ENCODE measurements around the gene MPHOSPH8.
"Not testable (repeated sequence)": the region's sequence is repeated elsewhere in the genome, so short reads cannot be mapped to it uniquely, and the experiment has no call there.

MPHOSPH8 gene

DNA sequence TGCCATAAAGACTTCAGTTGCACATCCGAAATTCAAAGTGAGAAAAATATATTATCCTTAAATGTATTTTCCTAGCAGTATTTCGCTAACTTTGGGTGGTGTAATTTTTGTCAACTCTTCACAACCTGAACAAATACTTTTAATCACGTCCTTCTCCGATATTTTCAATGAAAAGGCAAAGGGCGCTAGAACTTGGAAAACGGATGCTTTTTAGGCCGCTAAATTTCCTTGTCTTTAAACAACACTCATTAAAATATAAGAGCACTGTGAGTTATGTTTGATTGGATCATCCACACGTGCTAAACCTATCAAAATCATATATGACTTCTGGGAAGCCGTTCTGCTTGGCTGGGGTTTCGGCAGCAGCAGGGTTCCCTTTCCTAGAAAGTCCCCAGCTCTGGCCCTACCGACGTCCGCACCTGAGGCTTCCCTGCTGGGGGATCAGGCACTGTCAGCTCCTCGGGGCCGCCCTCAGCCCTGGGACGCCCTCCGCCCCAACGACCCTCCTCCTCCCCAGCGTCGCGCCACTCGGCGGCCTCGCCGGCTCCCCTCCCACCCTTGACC, 462 bp upstream of the MPHOSPH8 start:
- no peak for DNase-seq

DNA sequence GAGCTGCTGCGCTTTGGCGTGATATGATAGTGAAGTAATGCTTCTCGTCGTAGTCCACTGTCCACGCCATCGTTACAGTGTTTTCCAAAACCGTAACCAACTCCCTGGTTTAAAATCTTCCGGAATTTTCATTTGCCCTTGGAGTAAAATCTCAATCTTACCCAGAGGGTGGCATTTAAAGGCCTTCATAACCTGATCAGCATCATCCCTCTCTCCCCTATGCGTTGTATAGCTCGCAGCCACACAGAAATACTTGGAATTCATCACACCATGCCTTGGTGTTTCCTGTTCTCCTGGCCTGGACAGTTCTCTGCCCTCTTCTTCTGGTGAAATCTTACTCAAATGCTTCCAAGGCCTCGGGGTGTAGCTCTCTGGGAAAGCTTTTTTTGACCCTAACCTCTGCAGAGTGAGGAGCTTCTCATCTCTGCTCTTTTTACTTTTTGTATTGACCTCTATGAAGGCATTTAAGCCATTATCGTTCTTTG, 839 bp downstream of the MPHOSPH8 start:
- DNase-seq: no peak

DNA sequence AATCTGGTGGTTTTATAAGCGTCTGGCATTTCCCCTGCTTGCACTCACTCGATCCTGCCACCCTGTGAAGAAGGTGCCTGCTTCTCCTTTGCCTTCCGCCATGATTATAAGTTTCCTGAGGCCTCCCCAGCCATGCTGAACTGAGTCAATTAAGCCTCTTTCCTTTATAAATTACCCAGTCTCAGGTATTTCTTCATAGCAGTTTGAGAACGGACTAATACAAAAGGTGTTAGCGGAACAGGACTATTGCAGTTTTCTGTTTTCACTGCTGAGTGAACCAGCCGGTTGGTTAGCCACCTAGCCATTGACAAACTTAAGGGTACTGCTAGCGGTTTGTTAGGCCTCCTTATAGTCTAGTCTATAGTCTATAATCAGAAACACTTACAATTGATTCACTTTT, 2.5 kb downstream of the MPHOSPH8 start:
- not testable (repeated sequence) for DNase-seq

DNA sequence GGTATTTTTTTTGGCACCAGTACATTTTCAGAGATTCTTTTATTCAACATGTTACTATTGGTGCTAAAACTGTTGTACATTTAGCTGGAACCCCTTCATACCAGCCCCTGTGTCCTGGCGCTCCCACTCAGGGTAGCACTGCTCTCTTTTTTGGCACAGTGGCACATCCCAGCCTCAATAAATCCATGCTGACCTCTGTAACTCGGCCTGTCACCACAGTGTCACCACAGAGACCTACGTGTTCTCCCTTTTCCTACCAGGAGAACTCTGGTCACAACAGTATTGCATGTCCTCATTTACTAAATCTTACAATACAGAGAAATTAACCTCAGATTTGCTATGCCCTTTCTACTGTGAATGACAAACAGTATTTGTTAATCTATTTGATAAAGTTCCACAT, 10.2 kb downstream of the MPHOSPH8 start:
- no peak for DNase-seq

DNA sequence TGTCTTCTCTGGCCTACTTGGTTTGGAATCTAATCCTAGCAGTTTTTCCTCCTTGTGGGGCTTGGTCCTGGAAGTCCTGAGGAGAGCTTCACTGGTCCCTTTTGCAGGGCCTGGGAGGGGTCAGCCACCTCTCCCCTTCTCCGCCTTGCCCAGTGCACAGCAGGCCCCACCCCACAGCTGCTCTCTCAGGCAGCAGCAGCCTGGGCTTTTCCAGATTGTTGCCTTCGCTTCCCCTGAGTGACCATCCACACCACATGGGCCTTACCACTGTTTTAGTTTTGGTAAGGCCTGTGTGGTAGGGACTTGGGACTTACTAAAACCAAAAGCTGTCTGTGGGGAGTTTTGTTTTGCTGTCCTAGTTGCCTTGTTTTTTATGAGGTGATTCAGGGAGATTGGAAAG, 11.5 kb downstream of the MPHOSPH8 start:
- no peak for DNase-seq

DNA sequence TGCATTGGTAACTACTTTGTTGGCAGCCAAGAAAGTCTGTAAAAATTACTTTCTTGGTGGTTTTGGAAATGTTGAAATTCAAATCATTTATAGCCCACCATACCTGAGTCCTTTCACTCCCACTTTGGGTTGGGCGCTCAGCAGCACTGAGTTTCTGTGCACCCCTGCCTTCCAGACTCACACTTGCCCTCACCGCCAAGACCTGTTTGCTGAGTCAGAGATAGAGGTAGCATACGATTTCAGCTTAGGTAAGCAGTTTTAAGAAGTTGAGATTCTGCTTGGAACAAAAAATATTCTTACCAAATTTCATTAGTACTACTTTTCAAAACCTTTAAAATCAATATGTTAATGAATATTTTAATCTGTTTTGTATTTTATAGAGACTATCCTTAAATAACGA, 12.6 kb downstream of the MPHOSPH8 start:
- DNase-seq: no peak

DNA sequence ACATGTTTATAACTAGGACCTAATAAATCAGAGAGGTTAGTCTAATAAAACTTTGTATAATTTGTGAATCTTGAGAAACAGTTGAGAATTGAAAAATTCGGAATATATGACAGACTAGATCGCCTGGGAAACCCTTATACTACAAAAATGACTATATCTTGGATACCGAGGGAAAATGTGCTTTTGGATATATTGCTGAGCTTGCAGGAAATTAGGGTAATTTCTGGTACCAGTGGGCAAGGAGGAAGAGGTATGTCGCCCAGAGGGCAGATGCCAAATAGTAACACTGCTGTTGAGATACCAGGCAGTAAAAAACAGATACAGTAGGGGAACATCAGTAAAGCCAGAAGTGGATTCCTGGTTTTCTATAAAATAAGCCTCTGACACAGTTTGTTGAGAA, 17.3 kb downstream of the MPHOSPH8 start:
- no peak for DNase-seq

DNA sequence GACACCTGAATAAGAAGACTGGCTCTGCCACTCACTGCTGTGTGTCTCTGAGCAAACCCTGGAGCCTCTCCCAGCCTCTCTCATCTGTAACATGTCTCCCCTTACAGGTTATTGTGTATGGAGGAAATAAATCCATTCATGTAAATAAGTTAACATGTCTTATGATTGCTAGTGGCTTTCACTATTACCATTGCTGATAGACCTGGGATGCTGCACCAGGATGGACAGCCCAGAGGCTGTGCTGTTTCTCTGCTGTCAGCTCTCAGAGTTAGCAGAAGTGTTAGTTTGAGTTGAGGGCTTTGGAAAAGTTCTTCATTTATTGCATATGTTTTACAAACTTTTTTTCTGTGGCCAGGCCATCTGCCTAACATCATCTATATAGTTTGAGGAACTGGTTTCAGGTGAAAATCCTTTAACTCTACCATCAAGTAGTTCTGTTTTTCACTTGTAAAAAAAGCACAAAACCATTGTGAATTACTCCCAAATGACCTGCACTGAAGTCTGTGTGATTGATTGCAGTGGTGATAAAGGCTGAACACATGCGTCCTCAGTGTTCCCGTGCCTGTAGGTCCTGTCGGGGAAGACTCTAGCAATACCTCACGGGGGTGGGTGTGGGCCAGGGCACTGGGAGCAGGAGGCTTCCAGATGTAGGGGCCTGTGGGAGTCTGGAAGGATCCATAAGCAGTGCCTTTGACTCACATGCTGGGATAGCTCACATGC, 24.6 kb downstream of the MPHOSPH8 start:
- DNase-seq: no peak

DNA sequence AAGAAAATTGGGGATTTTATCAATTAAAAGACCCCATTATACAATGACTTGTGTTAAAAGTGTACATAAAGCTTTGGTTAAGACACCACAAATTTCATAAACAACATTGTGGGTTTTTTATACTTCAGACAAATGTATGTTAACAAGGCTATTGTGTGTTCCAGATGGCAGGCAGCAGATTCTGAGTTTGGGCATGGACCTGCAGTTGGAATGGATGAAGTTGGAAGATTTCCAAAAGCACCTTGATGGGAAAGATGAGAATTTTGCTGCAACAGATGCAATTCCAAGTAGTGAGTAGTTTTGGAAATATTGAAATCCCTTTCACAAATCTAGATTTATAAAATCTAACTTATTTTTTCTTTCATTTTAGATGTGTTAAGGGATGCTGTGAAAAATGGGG, 25.4 kb downstream of the MPHOSPH8 start:
- DNase-seq: no peak

DNA sequence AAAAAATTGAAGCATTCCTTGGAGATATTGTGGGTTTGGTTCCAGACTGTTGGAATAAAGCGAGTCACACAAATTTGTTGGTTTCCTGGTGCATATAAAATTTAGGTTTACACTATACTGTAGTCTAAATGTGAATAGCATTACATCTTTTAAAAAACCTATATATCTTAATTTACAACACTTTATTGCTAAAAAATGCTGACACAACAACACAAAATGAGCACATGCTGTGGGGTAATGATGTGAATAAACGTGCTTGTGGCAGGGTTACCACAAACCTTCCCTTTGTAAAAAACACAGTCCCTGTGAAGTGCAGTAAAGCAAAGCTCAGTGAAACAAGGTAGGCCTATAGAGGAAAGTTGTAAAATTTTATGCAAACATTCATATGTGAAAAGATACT, 27.7 kb downstream of the MPHOSPH8 start:
- DNase-seq: no peak

DNA sequence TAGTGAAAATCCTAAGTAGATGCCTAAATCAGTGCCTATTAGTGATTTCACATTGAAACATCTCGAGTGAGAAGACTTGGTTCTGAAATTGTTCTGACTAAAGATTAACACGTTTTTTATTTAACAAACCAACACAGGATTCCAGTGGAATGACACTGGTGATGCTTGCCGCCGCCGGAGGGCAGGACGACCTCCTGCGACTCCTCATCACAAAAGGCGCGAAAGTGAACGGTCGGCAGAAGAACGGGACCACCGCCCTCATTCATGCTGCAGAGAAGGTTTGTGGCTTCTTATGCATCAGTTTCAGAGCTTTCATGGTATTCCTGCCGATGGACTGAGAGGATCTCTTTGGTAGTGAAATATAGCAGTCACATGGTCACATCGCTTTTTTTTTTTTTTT, 28.1 kb downstream of the MPHOSPH8 start:
- DNase-seq: no peak

DNA sequence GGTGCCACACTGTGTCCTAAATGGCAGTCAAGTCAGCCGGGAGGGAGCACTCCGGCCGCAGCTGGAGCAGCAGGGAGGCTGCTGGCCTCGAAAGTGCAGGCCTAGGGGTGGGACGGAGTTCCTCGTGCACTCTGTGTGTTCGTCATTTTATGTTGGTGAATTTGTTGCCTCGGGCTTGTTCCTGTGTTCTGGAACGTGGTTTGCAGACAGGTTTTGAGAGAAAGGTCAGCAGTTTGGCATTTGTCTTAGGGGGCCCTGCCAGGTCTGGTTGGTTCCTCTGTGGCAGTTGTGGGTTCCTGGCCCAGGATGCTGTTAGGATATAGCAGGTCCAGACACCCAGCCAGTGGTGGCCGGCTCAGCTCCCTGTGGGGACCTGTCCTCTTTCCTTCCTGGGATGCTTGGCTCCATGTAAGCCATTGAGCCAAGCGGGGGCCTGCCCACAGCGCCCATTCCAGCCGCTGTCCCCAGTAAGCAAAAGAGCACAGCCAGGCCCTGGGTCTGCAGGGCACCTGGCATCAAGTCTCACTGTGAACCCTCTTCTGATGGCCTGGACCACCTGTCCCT, 30.0 kb downstream of the MPHOSPH8 start:
- no peak for DNase-seq

DNA sequence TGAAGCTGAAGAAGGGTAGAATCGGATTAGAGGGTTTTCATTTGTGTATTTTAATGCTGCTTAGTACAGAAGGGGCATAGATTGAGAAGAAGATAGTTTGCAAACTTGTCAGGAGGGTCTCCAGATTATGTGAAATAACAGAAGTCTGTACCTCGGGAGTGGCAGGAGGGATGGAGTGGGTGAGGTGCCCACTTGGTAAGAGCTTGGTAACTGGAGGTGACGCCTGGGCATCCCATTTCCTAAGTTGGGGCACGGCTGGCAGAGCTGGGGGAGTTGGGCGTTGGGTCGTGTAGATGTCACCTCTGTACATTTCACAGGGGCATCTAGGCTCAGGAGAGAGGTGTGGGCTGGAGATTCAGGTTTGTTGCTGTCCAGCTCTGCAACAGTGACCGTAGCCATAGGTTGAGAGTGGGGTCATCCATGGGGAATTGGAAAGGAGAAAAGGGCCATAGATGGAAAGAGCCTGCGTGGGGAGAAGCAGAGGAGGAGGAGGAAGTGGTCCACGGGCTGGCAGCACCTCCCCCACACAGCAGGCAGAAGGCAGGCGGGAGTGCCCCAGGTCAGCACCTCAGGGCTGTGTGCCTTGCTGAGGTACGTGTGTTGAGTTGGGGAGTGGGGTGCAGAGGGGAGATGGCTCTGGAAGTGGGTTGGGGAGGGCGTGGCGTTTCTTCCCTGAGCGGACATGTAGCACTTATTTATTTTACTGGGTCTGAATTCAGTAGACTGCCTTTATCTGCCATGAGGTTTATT, 31.2 kb downstream of the MPHOSPH8 start:
- no peak for DNase-seq

DNA sequence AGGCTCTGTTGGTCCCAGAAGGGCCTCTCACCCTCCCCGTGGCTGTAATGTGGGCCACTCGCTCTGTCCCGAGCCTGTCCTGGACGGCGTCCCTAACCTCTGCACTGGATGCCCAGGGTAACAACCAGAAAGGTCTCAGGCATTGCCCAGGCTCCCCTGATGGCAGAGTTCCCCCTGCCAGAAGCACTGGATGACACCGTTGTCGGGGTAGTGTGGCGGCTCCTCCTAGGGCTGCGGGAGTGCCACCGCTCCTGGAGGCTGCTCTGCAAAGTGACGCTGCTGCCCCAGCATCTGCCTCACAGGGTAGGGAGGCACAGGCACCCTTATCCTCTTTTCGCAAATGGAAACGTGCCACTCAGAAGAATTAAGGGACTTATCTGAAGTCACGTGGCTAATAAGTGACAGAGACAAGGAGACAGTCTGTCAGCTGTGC, 32.0 kb downstream of the MPHOSPH8 start:
- no peak for DNase-seq

DNA sequence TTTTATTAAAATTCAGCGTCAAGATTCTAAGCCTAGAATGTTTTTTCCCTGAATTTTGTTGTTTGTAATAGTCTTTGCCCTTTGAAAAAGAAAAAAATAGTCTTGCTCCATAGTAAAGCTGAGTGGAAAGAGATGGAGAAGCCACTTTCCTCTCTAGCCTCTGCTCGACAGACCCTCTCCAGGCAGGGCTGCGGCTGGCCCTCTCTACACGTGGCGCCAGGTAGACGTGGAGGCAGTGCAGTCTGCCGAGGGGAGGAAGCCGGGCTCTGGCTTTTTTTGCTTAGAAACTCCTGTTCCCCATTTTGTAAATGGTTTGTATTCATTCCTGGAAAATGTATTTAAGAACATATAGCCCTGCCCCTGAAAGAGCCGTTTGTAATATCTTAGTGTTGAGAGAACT, 35.3 kb downstream of the MPHOSPH8 start:
- DNase-seq: no peak

DNA sequence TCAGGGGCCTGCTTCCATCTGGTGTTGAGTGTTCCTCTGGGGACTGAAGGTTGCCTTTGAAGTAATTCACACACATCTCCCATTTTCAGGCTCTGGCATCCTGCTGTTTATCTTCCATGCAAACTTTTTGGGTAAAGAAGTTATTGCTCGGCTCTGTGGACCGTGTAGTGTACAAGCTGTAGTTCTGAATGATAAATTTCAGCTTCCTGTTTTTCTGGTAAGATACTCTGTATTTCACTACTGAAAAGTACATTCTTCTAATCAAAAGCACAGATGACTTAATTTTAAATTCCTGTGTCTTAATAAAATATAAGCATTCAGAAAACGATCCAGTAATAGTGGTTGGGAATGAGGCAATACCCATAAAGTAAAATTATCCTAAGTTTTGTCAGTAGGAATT, 36.7 kb downstream of the MPHOSPH8 start:
- DNase-seq: no peak

DNA sequence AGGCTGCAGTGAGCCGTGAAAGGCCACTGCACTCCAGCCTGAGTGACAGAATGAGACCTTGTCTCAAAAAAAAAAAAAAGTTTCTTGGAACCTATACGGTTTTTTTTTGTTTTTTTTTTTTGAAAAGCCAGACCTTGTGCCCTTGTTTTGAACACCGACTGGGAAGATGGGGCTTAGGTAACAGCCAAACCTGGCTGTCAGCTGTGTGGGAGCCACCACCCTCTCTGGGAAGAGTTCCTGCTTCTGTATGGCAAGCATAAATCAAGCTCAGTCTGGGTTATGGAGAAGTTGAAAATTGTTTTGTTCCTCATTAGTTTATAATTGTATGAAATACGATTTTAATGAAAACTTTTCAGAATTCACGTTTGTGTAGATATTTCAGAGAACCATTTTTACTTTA, 39.5 kb downstream of the MPHOSPH8 start:
- no peak for DNase-seq

DNA sequence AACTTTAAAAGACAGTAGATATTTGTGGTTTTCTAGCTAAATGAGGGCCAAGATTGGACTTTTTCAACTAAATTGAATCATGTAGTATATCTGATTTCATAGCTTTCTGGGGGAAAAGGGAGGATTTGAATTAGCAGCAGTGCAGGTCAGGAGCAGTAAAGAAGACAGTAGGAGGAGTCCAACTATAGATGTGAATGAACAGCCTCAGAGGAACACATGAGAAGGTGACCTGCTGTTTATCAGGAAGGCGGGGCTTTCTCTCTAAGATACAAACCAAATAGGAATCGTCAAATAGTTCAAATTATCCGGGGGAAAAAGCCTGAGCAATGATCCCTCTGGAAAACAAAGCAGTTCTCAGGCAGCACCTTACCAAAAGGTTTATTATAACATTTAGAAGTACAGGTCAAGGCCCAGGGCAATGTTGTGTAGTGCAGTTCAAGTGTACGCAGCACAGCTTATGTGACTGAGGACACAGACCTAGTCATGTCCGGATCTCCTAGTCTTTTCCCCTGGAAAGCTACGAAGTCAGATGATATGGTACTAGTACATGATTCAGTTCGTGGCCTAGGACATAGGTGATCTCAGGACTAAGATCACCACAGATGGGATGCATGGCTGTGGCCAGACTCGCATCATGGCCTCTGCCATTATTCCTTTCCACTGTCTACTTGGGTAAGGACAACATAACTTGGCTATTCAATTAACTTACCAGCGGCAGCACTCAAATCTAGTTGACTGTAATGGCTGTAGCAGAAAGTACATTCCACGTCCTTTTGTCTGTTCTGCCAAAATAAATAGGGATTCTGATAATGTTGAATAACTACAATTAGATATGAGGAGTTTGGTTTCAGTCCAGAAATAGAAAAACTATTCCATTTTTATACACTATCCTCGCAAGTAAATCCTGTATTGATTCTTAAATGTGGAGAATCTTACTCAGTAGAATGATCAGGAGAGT, 40.3 kb downstream of the MPHOSPH8 start:
- no peak for DNase-seq

DNA sequence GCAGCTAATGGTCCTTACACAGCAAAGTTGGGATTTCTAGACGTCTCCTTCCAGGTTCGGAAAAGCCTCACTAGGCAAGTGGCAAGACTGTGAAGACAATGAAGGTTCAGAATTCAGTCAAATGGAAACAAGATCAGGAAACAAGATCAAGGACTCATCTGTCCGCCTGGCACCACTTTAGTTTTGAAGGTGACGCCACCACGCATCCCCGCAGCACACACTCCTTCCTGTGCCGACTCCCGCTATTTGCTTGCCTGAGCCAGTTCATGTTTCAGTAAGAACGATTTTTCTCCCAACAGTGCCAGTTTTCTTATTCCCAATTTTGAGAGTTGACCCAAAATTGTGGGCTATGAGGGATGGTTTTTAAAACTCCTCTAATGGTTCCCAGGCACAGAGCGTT, 41.4 kb downstream of the MPHOSPH8 start:
- DNase-seq: no peak

DNA sequence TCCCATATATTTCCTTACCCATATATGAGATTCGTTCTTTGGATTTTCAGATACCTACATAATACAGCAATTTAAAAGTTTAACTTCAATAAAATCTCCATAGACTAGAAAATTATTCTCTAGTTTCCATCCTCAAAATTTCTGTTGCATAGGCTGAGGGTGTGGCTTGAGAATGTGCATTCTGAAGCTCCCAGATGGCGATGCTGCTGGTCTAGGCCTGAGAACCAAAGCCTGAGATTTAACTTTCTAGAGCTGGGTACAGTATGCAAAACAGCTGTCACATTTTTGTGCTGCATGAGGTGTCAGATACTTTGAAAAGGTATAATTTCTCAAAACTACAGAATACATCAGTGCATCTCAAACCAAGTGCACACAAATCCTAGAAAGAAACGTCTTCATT, 42.7 kb downstream of the MPHOSPH8 start:
- no peak for DNase-seq

DNA sequence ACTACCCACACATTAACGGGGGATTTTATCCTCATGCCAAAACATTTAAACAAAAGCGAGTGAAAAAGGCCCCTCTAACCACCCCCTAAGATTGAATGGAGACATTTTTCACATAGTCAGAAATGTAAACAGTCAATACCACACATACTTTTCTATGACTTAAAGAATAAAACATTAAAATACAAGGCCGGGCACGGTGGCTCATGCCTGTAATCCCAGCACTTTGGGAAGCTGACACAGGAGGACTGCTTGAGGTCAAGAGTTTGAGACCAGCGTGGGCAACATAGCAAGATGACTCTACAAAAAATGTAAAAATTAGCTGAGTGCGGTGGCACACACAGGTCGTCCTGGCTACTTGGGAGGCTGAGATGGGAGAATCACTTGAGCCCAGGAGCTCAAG, 47.3 kb downstream of the MPHOSPH8 start:
- DNase-seq: no peak

DNA sequence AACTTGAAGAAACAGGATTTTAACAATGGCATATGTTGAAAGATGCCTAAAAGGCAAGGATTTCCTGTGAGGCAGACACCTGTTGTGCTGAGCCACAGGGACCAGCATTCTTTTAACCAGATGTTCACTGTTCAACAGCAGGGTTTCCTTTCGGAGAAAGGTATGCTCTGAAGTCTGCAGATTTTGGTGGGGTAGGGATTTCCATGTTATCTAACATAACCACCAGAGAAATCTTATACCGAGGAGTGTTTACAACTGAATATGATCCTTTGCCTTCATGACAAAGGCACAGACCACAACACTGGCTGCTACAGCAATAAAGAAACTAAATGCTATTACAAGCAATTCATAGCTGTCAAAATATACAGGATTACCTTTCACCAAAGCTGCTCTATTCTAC, 48.1 kb downstream of the MPHOSPH8 start:
- DNase-seq: no peak

DNA sequence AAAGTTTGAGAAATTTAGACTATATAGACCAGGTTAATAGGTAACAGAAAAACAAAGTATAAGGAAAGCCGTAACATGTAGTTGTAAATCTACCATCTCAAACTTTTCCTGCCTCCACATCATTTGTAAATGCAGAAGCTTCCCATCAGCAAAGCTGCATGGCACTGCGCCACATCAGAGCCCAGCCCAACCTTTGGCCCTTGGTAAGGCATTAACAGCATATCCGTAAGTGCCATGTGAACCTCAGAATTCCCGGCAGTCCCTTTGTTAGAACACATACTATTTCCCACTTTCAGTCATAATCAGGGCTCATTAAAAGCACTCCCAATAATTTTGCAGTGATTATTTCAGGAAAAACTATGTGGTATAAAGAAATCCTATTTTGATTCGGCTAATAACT, 51.6 kb downstream of the MPHOSPH8 start:
- no peak for DNase-seq
